Muscle layer of colon (tissue), 2 donors: ENCODE measurements around the gene HOXA7.

Experiments used
- H3K27ac ChIP-seq: one replicate; pipeline ENCODE4 v1.7.0; 2013; ENCODE audit warnings: low read depth, mild to moderate bottlenecking, low read length, moderate library complexity
- H3K27me3 ChIP-seq, 2 donors: one replicate each; pipeline ENCODE4 v1.7.0; 2013; ENCODE audit warnings: low read length in 2 of 2, mild to moderate bottlenecking in 2 of 2; ENCODE audit not compliant: insufficient read depth in 2 of 2, control insufficient read depth in 1 of 2
- H3K36me3 ChIP-seq: one replicate; pipeline ENCODE4 v1.7.0; 2013; ENCODE audit warnings: mild to moderate bottlenecking, low read length; ENCODE audit not compliant: insufficient read depth
- H3K4me1 ChIP-seq: one replicate; pipeline ENCODE4 v1.7.0; 2013; ENCODE audit warnings: mild to moderate bottlenecking, low read length; ENCODE audit not compliant: insufficient read depth
- H3K4me3 ChIP-seq, 2 donors: one replicate each; pipeline ENCODE4 v1.7.0; 2013; ENCODE audit warnings: low read length in 2 of 2, low read depth in 1 of 2, mild to moderate bottlenecking in 1 of 2, moderate library complexity in 1 of 2
- H3K9ac ChIP-seq: one replicate; pipeline ENCODE4 v1.7.0; 2013; ENCODE audit warnings: low read length
- H3K9me3 ChIP-seq: one replicate; pipeline ENCODE4 v1.7.0; 2013; ENCODE audit warnings: mild to moderate bottlenecking, low read length
- donor health status: abdominal sarcoma.
- donor health status: Adenocarcinoma of cecum.

Gene HOXA7

GRCh38 chr7:27122077-27122910 is 34.2 kb downstream of the HOXA7 start:
- peak overlapping the region in 1 of 2 donors; percentile 8 for H3K4me3 ChIP-seq
- peaks cover 62% of the 10 kb centered on the region for H3K4me1 ChIP-seq

GRCh38 chr7:27121684-27122076 is 34.8 kb downstream of the HOXA7 start:
- Histone ChIP-seq H3K9me3 (no peaks in the 10 kb centered on the region), H3K27me3 (no peaks in the 10 kb centered on the region), H3K9ac (no peak overlapping the region), H3K36me3 (peaks cover 10% of the 10 kb centered on the region), H3K27ac (no peak overlapping the region), H3K4me3 (peak overlapping the region in 1 of 2 donors; percentile 8), H3K4me1 (peaks cover 59% of the 10 kb centered on the region)

More at GRCh38 chr7:27122077-27122910, 34.2 kb downstream of the HOXA7 start:
- no peaks in the 10 kb centered on the region for H3K9me3 ChIP-seq
- no peaks in the 10 kb centered on the region for H3K27me3 ChIP-seq
- peak overlapping the region; percentile 53 for H3K27ac ChIP-seq
- no peak overlapping the region for H3K9ac ChIP-seq
- peaks cover 10% of the 10 kb centered on the region for H3K36me3 ChIP-seq

- no peaks in the 10 kb centered on the region for H3K9me3 ChIP-seq
- H3K36me3 ChIP-seq = peaks cover 8% of the 10 kb centered on the region
- H3K27ac ChIP-seq = no peak overlapping the region
- H3K9ac ChIP-seq = no peak overlapping the region
- peaks cover 49% of the 10 kb centered on the region for H3K4me1 ChIP-seq
- H3K4me3 ChIP-seq = no peak overlapping the region
- no peaks in the 10 kb centered on the region for H3K27me3 ChIP-seq
Observed at GRCh38 chr7:27119412-27119911, 37.0 kb downstream of the HOXA7 start.

- Histone ChIP-seq H3K9me3 (no peaks in the 10 kb centered on the region), H3K36me3 (peaks cover 6% of the 10 kb centered on the region), H3K27ac (peak overlapping the region; percentile 67), H3K27me3 (no peaks in the 10 kb centered on the region), H3K4me3 (peak overlapping the region in 1 of 2 donors; percentile 71), H3K9ac (no peak overlapping the region), H3K4me1 (peaks cover 47% of the 10 kb centered on the region)
Observed at GRCh38 chr7:27118580-27118979, 37.9 kb downstream of the HOXA7 start.

- no peaks in the 10 kb centered on the region for H3K27me3 ChIP-seq
- H3K36me3 ChIP-seq = peaks cover 6% of the 10 kb centered on the region
- peak overlapping the region; percentile 49 for H3K9ac ChIP-seq
- peak overlapping the region; percentile 67 for H3K27ac ChIP-seq
- H3K4me1 ChIP-seq = peaks cover 49% of the 10 kb centered on the region
- H3K9me3 ChIP-seq = no peaks in the 10 kb centered on the region
- peak overlapping the region in 1 of 2 donors; percentile 71 for H3K4me3 ChIP-seq
Observed at GRCh38 chr7:27117887-27118491, 38.5 kb downstream of the HOXA7 start.

GRCh38 chr7:27116962-27117886 is 39.3 kb downstream of the HOXA7 start:
- H3K27ac ChIP-seq = peak overlapping the region; percentile 94
- peaks cover 6% of the 10 kb centered on the region for H3K36me3 ChIP-seq
- H3K27me3 ChIP-seq = no peaks in the 10 kb centered on the region
- no peaks in the 10 kb centered on the region for H3K9me3 ChIP-seq
- H3K4me1 ChIP-seq = peaks cover 57% of the 10 kb centered on the region
- H3K9ac ChIP-seq = peak overlapping the region; percentile 76
- H3K4me3 ChIP-seq = peak overlapping the region; percentile 28 to 71

GRCh38 chr7:27116031-27116961 is 40.2 kb downstream of the HOXA7 start:
- Histone ChIP-seq H3K9me3 (no peaks in the 10 kb centered on the region), H3K4me1 (peaks cover 63% of the 10 kb centered on the region), H3K27ac (peak overlapping the region; percentile 94), H3K4me3 (peak overlapping the region; percentile 43 to 71), H3K36me3 (peaks cover 6% of the 10 kb centered on the region), H3K9ac (peak overlapping the region; percentile 76), H3K27me3 (no peaks in the 10 kb centered on the region)

- Histone ChIP-seq H3K4me3 (peak overlapping the region; percentile 43 to 71), H3K4me1 (peaks cover 62% of the 10 kb centered on the region), H3K36me3 (peaks cover 6% of the 10 kb centered on the region), H3K27ac (peak overlapping the region; percentile 94), H3K9ac (peak overlapping the region; percentile 76), H3K27me3 (no peaks in the 10 kb centered on the region), H3K9me3 (no peaks in the 10 kb centered on the region)
Observed at GRCh38 chr7:27115221-27116026, 41.1 kb downstream of the HOXA7 start.

GRCh38 chr7:27114881-27115220 is 41.6 kb downstream of the HOXA7 start:
- peak overlapping the region; percentile 76 for H3K9ac ChIP-seq
- H3K4me3 ChIP-seq = peak overlapping the region; percentile 43 to 71
- H3K27ac ChIP-seq = peak overlapping the region; percentile 94
- H3K27me3 ChIP-seq = no peaks in the 10 kb centered on the region
- H3K4me1 ChIP-seq = peaks cover 61% of the 10 kb centered on the region
- H3K36me3 ChIP-seq = peaks cover 6% of the 10 kb centered on the region
- H3K9me3 ChIP-seq = no peaks in the 10 kb centered on the region
